Epidermal melanocyte (primary cell): ENCODE data around the gene ARPC5L.
"Not testable (repeated sequence)": the region's sequence is repeated elsewhere in the genome, so short reads cannot be mapped to it uniquely, and the experiment has no call there.

ENCODE experiments used
- DNase-seq: peaks from one replicate; pipeline ENCODE4 v3.0.0; 2011; ENCODE audit warnings: low spot score; ENCODE audit not compliant: insufficient read length

Gene ARPC5L

GRCh38 chr9:124890179-124890578 lies 28.2 kb downstream of the ARPC5L start:
- DNase-seq, result no peak

- DNase-seq, result no peak
Measured at GRCh38 chr9:124894035-124894740, 32.3 kb downstream of the ARPC5L start.

- no peak for DNase-seq
Measured at GRCh38 chr9:124894741-124895170, 32.8 kb downstream of the ARPC5L start.

- DNase-seq, result no peak
Measured at GRCh38 chr9:124897570-124898460, 35.9 kb downstream of the ARPC5L start.

GRCh38 chr9:124899845-124900244 lies 37.9 kb downstream of the ARPC5L start:
- DNase-seq, result no peak

- no peak for DNase-seq
Measured at GRCh38 chr9:124906966-124907365, 45.0 kb downstream of the ARPC5L start.

GRCh38 chr9:124908098-124908497 lies 46.2 kb downstream of the ARPC5L start:
- no peak for DNase-seq

GRCh38 chr9:124911766-124912165 lies 49.8 kb downstream of the ARPC5L start:
- no peak for DNase-seq

- no peak for DNase-seq
Measured at GRCh38 chr9:124913378-124913777, 51.4 kb downstream of the ARPC5L start.

GRCh38 chr9:124914753-124915405 lies 52.9 kb downstream of the ARPC5L start:
- DNase-seq, result no peak

GRCh38 chr9:124920394-124920793 lies 58.5 kb downstream of the ARPC5L start:
- not testable (repeated sequence) for DNase-seq
